Liver (tissue), 3 donors: ENCODE data around the gene KLK13.

Source experiments
- FOXA1 ChIP-seq: IDR thresholded peaks from 2 replicates; pipeline ENCODE4 v1.6.1; 2016; ENCODE audit warnings: antibody characterized with exemption
- GABPA ChIP-seq, 2 donors: IDR thresholded peaks in 1 of 2; conservative IDR thresholded peaks in 1 of 2; 2 replicates each; pipeline ENCODE4 v1.6.1; 2016; ENCODE audit warnings: antibody characterized with exemption in 2 of 2, mild to moderate bottlenecking in 1 of 2, moderate library complexity in 1 of 2
- MAX ChIP-seq: IDR thresholded peaks from 2 replicates; pipeline ENCODE4 v1.6.1; 2016; ENCODE audit warnings: antibody characterized with exemption
- NR2F2 ChIP-seq: IDR thresholded peaks from 2 replicates; pipeline ENCODE4 v1.6.1; 2016; ENCODE audit warnings: antibody characterized with exemption
- RAD21 ChIP-seq, 2 donors: IDR thresholded peaks; 2 replicates each; pipeline ENCODE4 v1.6.1; 2016; ENCODE audit warnings: antibody characterized with exemption in 2 of 2, mild to moderate bottlenecking in 2 of 2
- TAF1 ChIP-seq: conservative IDR thresholded peaks from 2 replicates; pipeline ENCODE4 v1.6.1; 2016; ENCODE audit warnings: antibody characterized with exemption, mild to moderate bottlenecking
- YY1 ChIP-seq: IDR thresholded peaks from 2 replicates; pipeline ENCODE4 v1.6.1; 2016; ENCODE audit warnings: antibody characterized with exemption, mild to moderate bottlenecking
- ZBTB33 ChIP-seq: IDR thresholded peaks from 2 replicates; pipeline ENCODE4 v1.6.1; 2016; ENCODE audit warnings: antibody characterized with exemption
- TF ChIP-seq, protein P1 (sequence below): fragments of 150-350 bp; IDR thresholded peaks from 2 replicates; pipeline ENCODE4 v1.5.1; 2017; ENCODE audit warnings: improper control_type of control experiment, low read depth, low read length; ENCODE audit not compliant: missing input control
- TF ChIP-seq, protein P2 (sequence below): IDR thresholded peaks from 2 replicates; pipeline ENCODE4 v1.6.1; 2016; ENCODE audit warnings: antibody characterized with exemption, mild to moderate bottlenecking
- donor health status: healthy.
- donor health status: healthy.

- no peak for TF ChIP-seq ZBTB33
- TF ChIP-seq TAF1, result no peak
- TF ChIP-seq, protein P1, sequence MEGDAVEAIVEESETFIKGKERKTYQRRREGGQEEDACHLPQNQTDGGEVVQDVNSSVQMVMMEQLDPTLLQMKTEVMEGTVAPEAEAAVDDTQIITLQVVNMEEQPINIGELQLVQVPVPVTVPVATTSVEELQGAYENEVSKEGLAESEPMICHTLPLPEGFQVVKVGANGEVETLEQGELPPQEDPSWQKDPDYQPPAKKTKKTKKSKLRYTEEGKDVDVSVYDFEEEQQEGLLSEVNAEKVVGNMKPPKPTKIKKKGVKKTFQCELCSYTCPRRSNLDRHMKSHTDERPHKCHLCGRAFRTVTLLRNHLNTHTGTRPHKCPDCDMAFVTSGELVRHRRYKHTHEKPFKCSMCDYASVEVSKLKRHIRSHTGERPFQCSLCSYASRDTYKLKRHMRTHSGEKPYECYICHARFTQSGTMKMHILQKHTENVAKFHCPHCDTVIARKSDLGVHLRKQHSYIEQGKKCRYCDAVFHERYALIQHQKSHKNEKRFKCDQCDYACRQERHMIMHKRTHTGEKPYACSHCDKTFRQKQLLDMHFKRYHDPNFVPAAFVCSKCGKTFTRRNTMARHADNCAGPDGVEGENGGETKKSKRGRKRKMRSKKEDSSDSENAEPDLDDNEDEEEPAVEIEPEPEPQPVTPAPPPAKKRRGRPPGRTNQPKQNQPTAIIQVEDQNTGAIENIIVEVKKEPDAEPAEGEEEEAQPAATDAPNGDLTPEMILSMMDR, result no peak
- TF ChIP-seq GABPA (IDR thresholded peaks at IDR 0.05 in 1 of 2, conservative IDR thresholded peaks at IDR 0.05 in 1 of 2), result no peak
- no peak for TF ChIP-seq RAD21 (IDR thresholded peaks at IDR 0.05)
- TF ChIP-seq, protein P2, sequence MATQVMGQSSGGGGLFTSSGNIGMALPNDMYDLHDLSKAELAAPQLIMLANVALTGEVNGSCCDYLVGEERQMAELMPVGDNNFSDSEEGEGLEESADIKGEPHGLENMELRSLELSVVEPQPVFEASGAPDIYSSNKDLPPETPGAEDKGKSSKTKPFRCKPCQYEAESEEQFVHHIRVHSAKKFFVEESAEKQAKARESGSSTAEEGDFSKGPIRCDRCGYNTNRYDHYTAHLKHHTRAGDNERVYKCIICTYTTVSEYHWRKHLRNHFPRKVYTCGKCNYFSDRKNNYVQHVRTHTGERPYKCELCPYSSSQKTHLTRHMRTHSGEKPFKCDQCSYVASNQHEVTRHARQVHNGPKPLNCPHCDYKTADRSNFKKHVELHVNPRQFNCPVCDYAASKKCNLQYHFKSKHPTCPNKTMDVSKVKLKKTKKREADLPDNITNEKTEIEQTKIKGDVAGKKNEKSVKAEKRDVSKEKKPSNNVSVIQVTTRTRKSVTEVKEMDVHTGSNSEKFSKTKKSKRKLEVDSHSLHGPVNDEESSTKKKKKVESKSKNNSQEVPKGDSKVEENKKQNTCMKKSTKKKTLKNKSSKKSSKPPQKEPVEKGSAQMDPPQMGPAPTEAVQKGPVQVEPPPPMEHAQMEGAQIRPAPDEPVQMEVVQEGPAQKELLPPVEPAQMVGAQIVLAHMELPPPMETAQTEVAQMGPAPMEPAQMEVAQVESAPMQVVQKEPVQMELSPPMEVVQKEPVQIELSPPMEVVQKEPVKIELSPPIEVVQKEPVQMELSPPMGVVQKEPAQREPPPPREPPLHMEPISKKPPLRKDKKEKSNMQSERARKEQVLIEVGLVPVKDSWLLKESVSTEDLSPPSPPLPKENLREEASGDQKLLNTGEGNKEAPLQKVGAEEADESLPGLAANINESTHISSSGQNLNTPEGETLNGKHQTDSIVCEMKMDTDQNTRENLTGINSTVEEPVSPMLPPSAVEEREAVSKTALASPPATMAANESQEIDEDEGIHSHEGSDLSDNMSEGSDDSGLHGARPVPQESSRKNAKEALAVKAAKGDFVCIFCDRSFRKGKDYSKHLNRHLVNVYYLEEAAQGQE, result no peak
- no peak for TF ChIP-seq YY1
- TF ChIP-seq FOXA1, result no peak
- TF ChIP-seq MAX, result no peak
- TF ChIP-seq NR2F2, result no peak
Measured at GRCh38 chr19:51010066-51010795, 54.7 kb downstream of the KLK13 start.
